ENCODE results near the gene TREH. TPM values are rescaled to one million over a fixed set of nuclear protein-coding genes. Genes with fewer than 3 reads are reported as not detected.
A peak's percentile ranks its signal among the peaks of the same experiment; 100 is the strongest.
"Not testable (repeated sequence)": the region's sequence is repeated elsewhere in the genome, so short reads cannot be mapped to it uniquely, and the experiment has no call there.

The TREH gene
- total and polyA plus RNA-seq, 2 donors from 2014 or later: 1.0 to 10.2 TPM

DNA sequence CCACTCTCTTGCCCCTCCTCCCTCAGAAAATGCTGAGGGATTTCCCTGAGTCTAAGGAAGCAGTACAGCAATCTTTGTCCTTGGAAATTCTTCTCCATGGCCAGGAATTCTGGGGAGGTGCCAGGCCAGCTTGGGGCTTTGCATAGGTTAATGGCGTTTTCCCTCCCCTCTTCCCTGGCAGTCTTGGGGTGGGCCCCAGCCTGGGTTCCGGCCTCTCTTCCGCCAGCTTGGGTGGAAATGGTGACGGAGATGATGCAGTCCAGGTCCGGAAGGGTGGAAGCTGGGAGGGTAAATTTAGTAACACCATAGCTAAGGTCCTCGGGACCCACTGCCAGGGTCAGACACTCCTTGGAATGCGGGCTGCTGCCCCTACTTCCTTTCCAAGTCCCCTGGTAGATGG lies 67.1 kb downstream of the TREH start:
- Histone ChIP-seq H3K27ac (ENCODE audit: low read depth in 2 of 2, low read length in 2 of 2) (peak overlapping the region; percentile 81 to 85), H3K9ac (ENCODE audit: low read length in 3 of 3) (peak overlapping the region in 2 of 3 donors; percentile 8 to 56), H3K36me3 (ENCODE audit: control insufficient read depth in 2 of 3, insufficient read depth in 3 of 3, low read length in 3 of 3) (peaks cover 3 to 14% (median 8%) of the 10 kb centered on the region in 3 donors), H3K9me3 (ENCODE audit: control insufficient read depth in 2 of 3, insufficient read depth in 1 of 3, low read length in 3 of 3) (no peaks in the 10 kb centered on the region), H3K27me3 (ENCODE audit: control insufficient read depth, insufficient read depth, low read length) (peaks cover 4% of the 10 kb centered on the region), H3K4me3 (ENCODE audit: low read length in 3 of 3) (peak overlapping the region in 1 of 3 donors; percentile 30), H3K4me1 (ENCODE audit: control insufficient read depth in 2 of 3, insufficient read depth in 2 of 3, low read depth in 1 of 3, low read length in 3 of 3) (peaks cover 11 to 51% (median 39%) of the 10 kb centered on the region in 3 donors)
- TF ChIP-seq, protein P1, sequence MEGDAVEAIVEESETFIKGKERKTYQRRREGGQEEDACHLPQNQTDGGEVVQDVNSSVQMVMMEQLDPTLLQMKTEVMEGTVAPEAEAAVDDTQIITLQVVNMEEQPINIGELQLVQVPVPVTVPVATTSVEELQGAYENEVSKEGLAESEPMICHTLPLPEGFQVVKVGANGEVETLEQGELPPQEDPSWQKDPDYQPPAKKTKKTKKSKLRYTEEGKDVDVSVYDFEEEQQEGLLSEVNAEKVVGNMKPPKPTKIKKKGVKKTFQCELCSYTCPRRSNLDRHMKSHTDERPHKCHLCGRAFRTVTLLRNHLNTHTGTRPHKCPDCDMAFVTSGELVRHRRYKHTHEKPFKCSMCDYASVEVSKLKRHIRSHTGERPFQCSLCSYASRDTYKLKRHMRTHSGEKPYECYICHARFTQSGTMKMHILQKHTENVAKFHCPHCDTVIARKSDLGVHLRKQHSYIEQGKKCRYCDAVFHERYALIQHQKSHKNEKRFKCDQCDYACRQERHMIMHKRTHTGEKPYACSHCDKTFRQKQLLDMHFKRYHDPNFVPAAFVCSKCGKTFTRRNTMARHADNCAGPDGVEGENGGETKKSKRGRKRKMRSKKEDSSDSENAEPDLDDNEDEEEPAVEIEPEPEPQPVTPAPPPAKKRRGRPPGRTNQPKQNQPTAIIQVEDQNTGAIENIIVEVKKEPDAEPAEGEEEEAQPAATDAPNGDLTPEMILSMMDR (IDR thresholded peaks at IDR 0.05; ENCODE audit: borderline replicate concordance, extremely low read depth, insufficient read depth): no peak
- intact Hi-C loops (cut with DNase I): no loop called here
- FAIRE-seq (no peak), DNase-seq (peak in 2 of 5 donors; percentile 60 to 77)

DNA sequence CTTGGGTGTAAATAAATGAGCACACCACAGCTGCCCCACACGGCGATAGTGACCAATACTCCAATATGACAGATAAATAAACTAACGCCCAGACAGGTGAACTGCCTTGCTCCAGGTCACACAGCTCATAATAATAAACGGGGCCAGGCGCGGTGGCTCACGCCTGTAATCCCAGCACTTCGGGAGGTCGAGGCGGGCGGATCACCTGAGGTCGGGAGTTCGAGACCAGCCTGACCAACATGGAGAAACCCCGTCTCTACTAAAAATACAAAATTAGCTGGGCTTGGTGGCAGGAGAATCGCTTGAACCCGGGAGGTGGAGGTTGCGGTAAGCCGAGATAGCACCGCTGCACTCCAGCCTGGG lies 68.0 kb downstream of the TREH start:
- FAIRE-seq; H3K9me3 ChIP-seq (ENCODE audit: control insufficient read depth in 2 of 3, insufficient read depth in 1 of 3, low read length in 3 of 3); intact Hi-C loops (cut with DNase I); H3K27me3 ChIP-seq (ENCODE audit: control insufficient read depth, insufficient read depth, low read length): not testable (repeated sequence)
- H3K4me1 ChIP-seq (ENCODE audit: control insufficient read depth in 2 of 3, insufficient read depth in 2 of 3, low read depth in 1 of 3, low read length in 3 of 3): peaks cover 10 to 50% (median 41%) of the 10 kb centered on the region in 3 donors
- H3K27ac ChIP-seq (ENCODE audit: low read depth in 2 of 2, low read length in 2 of 2): peak overlapping the region; percentile 51 to 75
- H3K4me3 ChIP-seq (ENCODE audit: low read length in 3 of 3): peak overlapping the region in 2 of 3 donors; percentile 23 to 32
- peaks cover 2 to 13% (median 6%) of the 10 kb centered on the region in 3 donors for H3K36me3 ChIP-seq (ENCODE audit: control insufficient read depth in 2 of 3, insufficient read depth in 3 of 3, low read length in 3 of 3)
- DNase-seq: peak in 1 of 5 donors; percentile 37
- H3K9ac ChIP-seq (ENCODE audit: low read length in 3 of 3): peak overlapping the region in 1 of 3 donors; percentile 51

DNA sequence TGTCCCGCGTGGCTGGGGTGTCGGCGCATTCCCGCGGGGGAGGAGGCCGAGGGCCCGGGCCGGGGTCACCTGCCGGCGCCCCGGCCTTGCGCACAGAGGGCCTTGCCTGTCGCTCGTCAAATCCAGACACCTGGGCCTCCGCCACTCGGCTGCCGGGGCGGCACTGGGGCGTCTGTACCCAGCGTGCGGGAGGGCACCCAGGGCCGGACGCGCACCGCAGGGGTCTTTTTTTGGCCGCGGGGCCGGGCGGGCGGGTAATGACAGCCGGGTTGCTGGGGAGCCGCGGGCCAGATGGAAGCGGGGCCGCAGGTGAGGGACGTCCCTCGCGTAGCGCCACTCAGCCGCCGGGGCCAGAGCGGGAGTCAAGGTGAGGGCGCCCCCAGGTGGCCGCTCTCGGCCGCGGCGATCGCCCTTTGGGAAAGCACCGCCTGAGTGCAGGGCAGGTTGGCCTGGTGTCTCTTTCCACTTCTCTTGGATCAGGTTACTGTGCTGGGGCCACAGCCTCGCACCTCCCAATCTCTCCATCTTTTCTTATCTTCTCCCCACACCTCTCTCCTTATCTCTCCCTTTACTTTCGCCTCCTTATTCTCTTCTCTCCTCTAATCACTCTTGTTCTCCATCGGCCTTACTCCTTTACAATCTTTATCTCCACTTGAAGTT lies 68.5 kb downstream of the TREH start:
- DNase-seq (peak; percentile 80 to 94 (median 91)), FAIRE-seq (no peak)
- TF ChIP-seq, protein P1 (IDR thresholded peaks at IDR 0.05; ENCODE audit: borderline replicate concordance, extremely low read depth, insufficient read depth): peak; percentile 85
- intact Hi-C loops (cut with DNase I): no loop called here
- H3K36me3 ChIP-seq (ENCODE audit: control insufficient read depth in 2 of 3, insufficient read depth in 3 of 3, low read length in 3 of 3): peaks cover under 1 to 8% (median 2%) of the 10 kb centered on the region in 3 donors
- H3K9me3 ChIP-seq (ENCODE audit: control insufficient read depth in 2 of 3, insufficient read depth in 1 of 3, low read length in 3 of 3): no peaks in the 10 kb centered on the region
- peak overlapping the region in 2 of 3 donors; percentile 11 to 73 for H3K9ac ChIP-seq (ENCODE audit: low read length in 3 of 3)
- peaks cover 4% of the 10 kb centered on the region for H3K27me3 ChIP-seq (ENCODE audit: control insufficient read depth, insufficient read depth, low read length)
- peaks cover 10 to 48% (median 42%) of the 10 kb centered on the region in 3 donors for H3K4me1 ChIP-seq (ENCODE audit: control insufficient read depth in 2 of 3, insufficient read depth in 2 of 3, low read depth in 1 of 3, low read length in 3 of 3)
- H3K4me3 ChIP-seq (ENCODE audit: low read length in 3 of 3): peak overlapping the region in 2 of 3 donors; percentile 23 to 74
- H3K27ac ChIP-seq (ENCODE audit: low read depth in 2 of 2, low read length in 2 of 2): peak overlapping the region; percentile 86 to 88

DNA sequence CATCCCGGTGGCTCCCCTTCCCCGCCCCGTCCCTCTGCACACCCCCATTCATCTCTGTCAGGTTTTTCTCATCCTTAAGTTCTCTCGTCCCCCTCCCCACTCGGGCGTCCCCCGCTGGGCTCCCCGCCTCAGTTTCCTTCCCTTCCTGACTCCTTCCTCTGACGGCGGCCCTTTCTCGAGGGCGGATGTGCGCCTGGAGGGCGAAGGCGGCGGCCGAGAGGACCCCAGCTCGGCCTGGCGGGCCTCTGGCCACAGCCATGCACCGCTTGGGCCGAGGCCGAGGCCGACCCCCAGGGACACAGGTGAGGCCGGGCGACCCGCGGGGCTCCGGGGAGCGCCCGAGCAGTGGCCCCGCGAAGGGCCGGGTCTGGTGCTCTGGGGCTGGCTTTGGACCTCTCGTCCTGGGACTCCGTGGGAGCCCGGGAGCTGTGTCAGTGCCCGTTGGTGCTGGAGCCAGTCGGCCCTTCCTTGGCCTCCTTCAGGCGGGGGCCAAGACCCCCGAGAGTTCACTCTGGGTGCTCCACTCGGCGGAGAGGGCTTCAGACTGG lies 69.2 kb downstream of the TREH start:
- Histone ChIP-seq H3K27me3 (ENCODE audit: control insufficient read depth, insufficient read depth, low read length) (peaks cover 4% of the 10 kb centered on the region), H3K4me1 (ENCODE audit: control insufficient read depth in 2 of 3, insufficient read depth in 2 of 3, low read depth in 1 of 3, low read length in 3 of 3) (peaks cover 10 to 47% (median 43%) of the 10 kb centered on the region in 3 donors), H3K4me3 (ENCODE audit: low read length in 3 of 3) (peak overlapping the region in 2 of 3 donors; percentile 15 to 74), H3K36me3 (ENCODE audit: control insufficient read depth in 2 of 3, insufficient read depth in 3 of 3, low read length in 3 of 3) (peaks cover 0 to 7% (median 0%) of the 10 kb centered on the region in 3 donors), H3K27ac (ENCODE audit: low read depth in 2 of 2, low read length in 2 of 2) (peak overlapping the region; percentile 86 to 88), H3K9ac (ENCODE audit: low read length in 3 of 3) (peak overlapping the region in 2 of 3 donors; percentile 11 to 73), H3K9me3 (ENCODE audit: control insufficient read depth in 2 of 3, insufficient read depth in 1 of 3, low read length in 3 of 3) (no peaks in the 10 kb centered on the region)
- TF ChIP-seq, protein P1 (IDR thresholded peaks at IDR 0.05; ENCODE audit: borderline replicate concordance, extremely low read depth, insufficient read depth): no peak
- FAIRE-seq (no peak), DNase-seq (peak in 1 of 5 donors; percentile 61)
- intact Hi-C loops (cut with DNase I): no loop called here

Data from kidney (tissue), 14 donors.